GM13977 (cell line): Measurements from ENCODE around the gene NTNG1.

Source experiments
- DNase-seq: peaks from one replicate; pipeline ENCODE4 v3.0.0; 2012; ENCODE audit warnings: low spot score
- CTCF ChIP-seq: IDR thresholded peaks from 2 replicates; pipeline ENCODE4 v1.5.1; 2012; ENCODE audit warnings: mild to moderate bottlenecking, control low read depth; ENCODE audit not compliant: insufficient read depth; ENCODE audit errors: extremely low read depth, missing control alignments
- in situ Hi-C: fragments of 300-500 bp; cut with MboI; formaldehyde crosslinking; loops from one replicate; pipeline ENCODE4 v1.12.0; 2022; ENCODE audit warnings: low sequenced_read_pairs, low pct_unique_long_range_greater_than_20kb, mixed read lengths, inconsistent platforms; ENCODE audit not compliant: unreplicated experiment

NTNG1 gene

GRCh38 chr1:107105914-107106313 is 34.9 kb upstream of the NTNG1 start:
- in situ Hi-C loops: no loop called here
- TF ChIP-seq CTCF: no peak
- DNase-seq: no peak

- in situ Hi-C loops: no loop called here
- TF ChIP-seq CTCF: no peak
- no peak for DNase-seq
Measured at GRCh38 chr1:107110326-107110725, 30.5 kb upstream of the NTNG1 start.

- TF ChIP-seq CTCF: no peak
- DNase-seq: no peak
- in situ Hi-C loops: no loop called here
Measured at GRCh38 chr1:107116306-107116790, 24.5 kb upstream of the NTNG1 start.

- in situ Hi-C loops: no loop called here
- TF ChIP-seq CTCF: no peak
Measured at GRCh38 chr1:107122225-107122624, 18.6 kb upstream of the NTNG1 start.

GRCh38 chr1:107123741-107124140 is 17.1 kb upstream of the NTNG1 start:
- in situ Hi-C loops: no loop called here
- no peak for TF ChIP-seq CTCF
- no peak for DNase-seq

More at GRCh38 chr1:107122225-107122624, 18.6 kb upstream of the NTNG1 start:
- DNase-seq: no peak

GRCh38 chr1:107124694-107125093 is 16.1 kb upstream of the NTNG1 start:
- TF ChIP-seq CTCF: no peak
- DNase-seq: no peak
- in situ Hi-C loops: no loop called here

- in situ Hi-C loops: no loop called here
- DNase-seq: no peak
- TF ChIP-seq CTCF: no peak
Measured at GRCh38 chr1:107132195-107132594, 8.6 kb upstream of the NTNG1 start.
